Fibroblast of pulmonary artery (primary cell): ENCODE results near the gene SSUH2.

ENCODE experiments used
- DNase-seq: peaks from one replicate; pipeline ENCODE4 v3.0.0-alpha.2; 2010; ENCODE audit warnings: low read depth
- H3K4me3 ChIP-seq: replicated peaks from 2 replicates; pipeline ENCODE4 v1.5.1; 2011; ENCODE audit warnings: low read depth, mild to moderate bottlenecking, control low read depth, low read length, moderate library complexity
- TF ChIP-seq, protein P1 (sequence below): IDR thresholded peaks from 2 replicates; pipeline ENCODE4 v1.5.1; 2011; ENCODE audit warnings: mild to moderate bottlenecking, control low read depth, low read length, inconsistent platforms; ENCODE audit errors: missing control alignments

Gene SSUH2

DNA sequence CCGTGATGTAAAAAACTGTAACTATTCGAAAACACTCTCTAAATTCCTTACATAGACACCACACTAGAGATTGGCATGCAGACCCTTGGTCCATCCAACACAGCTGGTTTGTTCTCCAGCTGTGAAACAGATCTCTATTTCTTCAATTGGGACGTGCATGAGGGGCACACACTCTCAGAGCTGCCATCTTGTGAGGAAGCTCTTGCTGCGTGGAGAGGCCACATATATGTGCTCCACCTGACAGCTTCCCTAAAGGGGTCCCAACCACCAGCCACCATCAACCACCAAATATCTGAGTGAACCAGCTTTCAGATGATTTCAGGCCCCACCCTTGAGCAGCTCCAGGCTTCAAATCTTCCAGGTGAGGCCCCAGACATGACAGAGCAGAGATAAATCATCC, 25.6 kb downstream of the SSUH2 start:
- no peak overlapping the region for H3K4me3 ChIP-seq
- TF ChIP-seq, protein P1, sequence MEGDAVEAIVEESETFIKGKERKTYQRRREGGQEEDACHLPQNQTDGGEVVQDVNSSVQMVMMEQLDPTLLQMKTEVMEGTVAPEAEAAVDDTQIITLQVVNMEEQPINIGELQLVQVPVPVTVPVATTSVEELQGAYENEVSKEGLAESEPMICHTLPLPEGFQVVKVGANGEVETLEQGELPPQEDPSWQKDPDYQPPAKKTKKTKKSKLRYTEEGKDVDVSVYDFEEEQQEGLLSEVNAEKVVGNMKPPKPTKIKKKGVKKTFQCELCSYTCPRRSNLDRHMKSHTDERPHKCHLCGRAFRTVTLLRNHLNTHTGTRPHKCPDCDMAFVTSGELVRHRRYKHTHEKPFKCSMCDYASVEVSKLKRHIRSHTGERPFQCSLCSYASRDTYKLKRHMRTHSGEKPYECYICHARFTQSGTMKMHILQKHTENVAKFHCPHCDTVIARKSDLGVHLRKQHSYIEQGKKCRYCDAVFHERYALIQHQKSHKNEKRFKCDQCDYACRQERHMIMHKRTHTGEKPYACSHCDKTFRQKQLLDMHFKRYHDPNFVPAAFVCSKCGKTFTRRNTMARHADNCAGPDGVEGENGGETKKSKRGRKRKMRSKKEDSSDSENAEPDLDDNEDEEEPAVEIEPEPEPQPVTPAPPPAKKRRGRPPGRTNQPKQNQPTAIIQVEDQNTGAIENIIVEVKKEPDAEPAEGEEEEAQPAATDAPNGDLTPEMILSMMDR: no peak
- DNase-seq: no peak

DNA sequence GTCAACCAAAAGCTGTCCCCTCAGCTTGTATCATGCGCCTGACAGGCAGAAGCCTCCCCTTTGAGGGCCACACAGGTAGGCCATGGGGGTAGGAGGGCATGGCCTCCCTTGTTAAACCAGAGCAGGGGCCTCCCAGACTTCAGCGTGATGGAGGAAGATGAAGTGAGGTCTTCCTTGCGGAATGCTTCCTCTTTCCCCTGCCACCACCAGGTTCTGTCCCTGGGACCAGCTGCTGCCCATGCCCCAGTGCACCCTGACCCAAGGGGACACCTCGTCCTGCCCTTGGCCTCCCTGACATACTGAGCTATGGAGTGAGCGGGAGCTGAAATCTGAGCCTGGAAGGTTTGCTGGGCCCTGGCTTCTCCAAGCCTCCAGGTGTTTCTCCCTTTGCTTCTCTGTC, 26.7 kb downstream of the SSUH2 start:
- TF ChIP-seq, protein P1: no peak
- no peak for DNase-seq
- no peak overlapping the region for H3K4me3 ChIP-seq

DNA sequence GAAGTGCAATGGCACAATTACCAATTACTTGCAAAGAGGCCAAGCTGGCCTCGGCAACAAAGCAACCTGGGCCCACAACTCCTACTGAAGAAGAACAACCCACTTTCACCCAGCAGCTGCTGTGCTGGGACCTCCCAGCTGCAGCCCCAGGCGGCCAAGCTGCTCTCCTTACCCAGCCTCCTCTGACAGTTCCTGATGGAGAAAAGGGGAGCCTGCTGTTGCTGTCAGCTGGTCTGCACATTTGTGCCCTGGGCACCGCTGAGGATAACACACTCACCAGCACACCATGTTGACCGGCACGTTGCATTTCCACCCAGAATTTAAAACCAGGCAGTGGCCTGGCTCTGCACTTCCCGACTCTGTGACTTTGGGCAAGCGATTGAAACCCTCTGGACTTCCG, 33.6 kb downstream of the SSUH2 start:
- no peak overlapping the region for H3K4me3 ChIP-seq
- no peak for DNase-seq
- TF ChIP-seq, protein P1: no peak

DNA sequence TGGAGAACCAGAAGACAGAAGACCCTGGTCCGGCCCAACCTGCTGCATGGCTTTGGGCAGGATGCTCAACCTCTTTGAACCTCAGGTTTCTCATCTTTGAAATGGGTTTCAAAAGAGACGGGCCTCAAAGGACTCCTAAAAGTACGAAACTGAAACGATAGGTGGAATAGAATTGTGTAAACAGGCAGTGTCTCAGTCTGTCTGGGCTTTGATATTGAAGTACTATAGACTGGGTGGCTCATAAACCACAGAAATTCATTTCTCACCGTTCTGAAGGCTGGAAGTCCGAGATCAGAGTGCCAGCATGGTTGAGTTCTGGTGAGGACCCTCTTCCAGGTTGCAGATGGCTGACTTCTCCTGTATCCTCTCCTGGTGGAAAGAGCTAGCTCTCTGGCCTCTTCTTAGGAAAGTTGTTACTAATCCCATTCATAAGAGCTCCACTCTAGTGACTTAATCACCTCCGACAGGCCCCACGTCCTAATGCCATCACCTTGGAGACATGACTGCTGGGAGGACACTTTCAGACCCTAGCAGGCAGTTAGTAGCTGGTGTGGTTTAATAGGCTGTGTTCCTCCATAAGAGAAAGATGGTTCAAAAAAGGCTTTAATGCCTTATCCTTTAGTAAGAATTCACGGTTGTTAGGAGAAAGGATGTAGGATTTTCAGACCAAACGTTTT, 35.7 kb downstream of the SSUH2 start:
- TF ChIP-seq, protein P1: no peak
- H3K4me3 ChIP-seq: no peak overlapping the region
- DNase-seq: no peak

DNA sequence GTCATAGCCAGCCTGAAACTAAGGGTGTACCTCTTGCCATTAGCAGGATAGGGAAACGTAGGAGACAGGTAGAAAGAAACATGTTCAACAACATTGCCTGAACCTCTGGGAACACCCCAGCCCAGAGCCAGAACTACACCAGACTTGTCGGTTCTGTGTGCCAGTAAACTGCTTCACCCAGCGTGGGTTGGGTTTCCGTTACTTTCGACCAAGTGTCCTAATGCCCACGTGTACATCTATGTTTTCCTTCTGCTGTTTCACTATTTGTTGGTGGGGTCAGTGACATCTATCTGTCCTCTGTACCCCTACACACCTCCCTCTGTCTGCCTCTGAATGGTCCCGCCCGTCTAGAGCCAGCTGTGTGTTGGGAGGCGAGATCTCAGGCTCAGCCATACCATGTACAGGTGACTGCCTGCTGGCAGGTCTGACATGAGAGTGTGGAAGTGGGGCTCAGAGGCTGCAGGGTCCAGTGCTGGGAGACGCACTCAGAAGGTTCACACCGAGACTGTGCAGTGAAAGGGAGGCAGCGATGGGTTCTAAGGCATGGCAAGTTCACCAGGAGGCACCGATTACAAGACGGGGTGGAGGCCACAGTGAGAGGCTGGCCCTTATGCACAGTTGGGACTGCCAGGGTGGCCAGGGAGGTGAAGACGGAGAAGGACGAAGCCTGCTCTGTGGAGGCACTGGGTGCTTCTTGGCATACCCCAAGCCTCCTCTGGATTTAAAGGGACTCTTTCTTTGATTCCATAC, 36.4 kb downstream of the SSUH2 start:
- no peak overlapping the region for H3K4me3 ChIP-seq
- TF ChIP-seq, protein P1: no peak
- no peak for DNase-seq

DNA sequence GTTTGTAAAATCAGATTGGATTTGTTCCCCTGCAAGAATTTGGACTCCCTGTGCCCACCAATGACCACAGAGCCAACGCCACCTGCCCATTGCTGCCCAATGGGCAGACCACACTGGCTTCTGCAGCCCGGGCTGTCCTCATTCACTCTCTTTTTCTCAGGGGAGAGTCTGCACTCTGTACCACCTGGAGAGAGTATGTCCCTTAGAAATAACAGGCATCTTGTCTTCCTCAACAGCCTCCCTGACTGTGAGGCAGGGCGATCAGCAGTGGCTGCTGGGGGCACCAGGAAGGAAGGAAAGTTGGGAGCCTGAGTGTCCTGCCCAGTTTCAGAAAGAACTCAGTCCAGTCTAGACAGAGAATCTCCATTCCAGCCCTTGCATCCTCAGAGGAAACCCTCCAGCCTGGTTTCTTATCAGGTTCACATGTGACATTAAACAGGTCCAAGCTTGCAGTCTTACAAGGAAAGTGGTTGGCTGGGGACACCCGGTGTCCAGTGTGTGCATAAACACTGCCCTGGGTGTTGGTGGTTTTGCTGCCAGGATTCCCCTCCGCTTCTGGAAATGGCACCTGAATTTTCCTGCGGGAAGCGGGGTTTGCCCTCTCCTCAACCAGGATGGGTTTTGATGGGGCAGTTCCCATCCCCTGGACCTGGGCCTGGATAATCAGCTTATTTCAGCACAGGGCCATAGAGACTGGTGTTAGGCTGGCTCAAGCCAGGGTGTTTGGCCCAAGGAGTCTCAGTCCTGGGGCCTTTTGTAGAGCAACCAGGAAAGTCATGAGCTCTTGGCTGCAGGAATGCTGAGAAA, 37.2 kb downstream of the SSUH2 start:
- peak; percentile 91 for DNase-seq
- TF ChIP-seq, protein P1: peak; percentile 85
- no peak overlapping the region for H3K4me3 ChIP-seq
